Liver (tissue), 9 donors: ENCODE results near the gene ZNF454. TPM values are rescaled to one million over a fixed set of nuclear protein-coding genes. Genes with fewer than 3 reads are reported as not detected.
A peak's percentile ranks its signal among the peaks of the same experiment; 100 is the strongest.

ENCODE experiments used
- DNase-seq: peaks from one replicate; pipeline ENCODE4 v3.0.0-alpha.2; 2017; ENCODE audit warnings: low spot score
- H3K27ac ChIP-seq, 2 donors: one replicate each; pipeline ENCODE4 v1.7.0; 2013; ENCODE audit warnings: inconsistent platforms in 2 of 2, low read length in 2 of 2, control low read depth in 1 of 2, low read depth in 1 of 2, mild to moderate bottlenecking in 1 of 2
- H3K27me3 ChIP-seq, 4 donors: one replicate each; pipeline versions ENCODE4 v1.6.1 to v1.7.0; 2013; ENCODE audit warnings: low read length in 3 of 4, inconsistent platforms in 1 of 4, mild to moderate bottlenecking in 1 of 4, moderate library complexity in 1 of 4; ENCODE audit not compliant: control insufficient read depth in 4 of 4, insufficient read depth in 4 of 4
- H3K36me3 ChIP-seq, 4 donors: one replicate each; pipeline versions ENCODE4 v1.6.1 to v1.7.0; 2013; ENCODE audit warnings: low read length in 3 of 4, mild to moderate bottlenecking in 3 of 4, low read depth in 1 of 4, moderate library complexity in 1 of 4; ENCODE audit not compliant: control insufficient read depth in 4 of 4, insufficient read depth in 3 of 4
- H3K4me1 ChIP-seq, 4 donors: one replicate each; pipeline versions ENCODE4 v1.6.1 to v1.7.0; 2013; ENCODE audit warnings: low read length in 3 of 4, mild to moderate bottlenecking in 3 of 4, moderate library complexity in 1 of 4; ENCODE audit not compliant: control insufficient read depth in 4 of 4, insufficient read depth in 4 of 4
- H3K4me3 ChIP-seq, 3 donors: one replicate each; pipeline versions ENCODE4 v1.6.1 to v1.7.0; 2013; ENCODE audit warnings: low read length in 3 of 3, control low read depth in 1 of 3, low read depth in 1 of 3, mild to moderate bottlenecking in 1 of 3
- H3K9ac ChIP-seq, 2 donors: one replicate each; pipeline ENCODE4 v1.7.0; 2013; ENCODE audit warnings: low read length in 2 of 2, mild to moderate bottlenecking in 2 of 2, moderate library complexity in 2 of 2, control low read depth in 1 of 2, low read depth in 1 of 2
- H3K9me3 ChIP-seq, 4 donors: one replicate each; pipeline versions ENCODE4 v1.6.1 to v1.7.0; 2013; ENCODE audit warnings: low read length in 3 of 4; ENCODE audit not compliant: control insufficient read depth in 4 of 4
- CTCF ChIP-seq: fragments of 150-350 bp; IDR thresholded peaks from 2 replicates; pipeline ENCODE4 v1.5.1; 2017; ENCODE audit warnings: improper control_type of control experiment, low read depth, low read length; ENCODE audit not compliant: missing input control
- EGR1 ChIP-seq, 2 donors: IDR thresholded peaks; 2 replicates each; pipeline ENCODE4 v1.6.1; 2016 to 2018; ENCODE audit warnings: antibody characterized with exemption in 2 of 2, low read depth in 2 of 2
- FOXA1 ChIP-seq: IDR thresholded peaks from 2 replicates; pipeline ENCODE4 v1.6.1; 2016; ENCODE audit warnings: antibody characterized with exemption
- FOXA2 ChIP-seq: IDR thresholded peaks from 2 replicates; pipeline ENCODE4 v1.6.1; 2016; ENCODE audit warnings: antibody characterized with exemption
- JUND ChIP-seq, 2 donors: IDR thresholded peaks; 2 replicates each; pipeline ENCODE4 v1.6.1; 2016; ENCODE audit warnings: antibody characterized with exemption in 2 of 2
- MAX ChIP-seq: IDR thresholded peaks from 2 replicates; pipeline ENCODE4 v1.6.1; 2016; ENCODE audit warnings: antibody characterized with exemption
- NR2F2 ChIP-seq: IDR thresholded peaks from 2 replicates; pipeline ENCODE4 v1.6.1; 2016; ENCODE audit warnings: antibody characterized with exemption
- RAD21 ChIP-seq, 2 donors: IDR thresholded peaks; 2 replicates each; pipeline ENCODE4 v1.6.1; 2016; ENCODE audit warnings: antibody characterized with exemption in 2 of 2, mild to moderate bottlenecking in 2 of 2
- REST ChIP-seq: IDR thresholded peaks from 2 replicates; pipeline ENCODE4 v1.6.1; 2016; ENCODE audit warnings: antibody characterized with exemption, mild to moderate bottlenecking
- SP1 ChIP-seq: IDR thresholded peaks from 2 replicates; pipeline ENCODE4 v1.6.1; 2018; ENCODE audit warnings: antibody characterized with exemption, mild to moderate bottlenecking
- TAF1 ChIP-seq: conservative IDR thresholded peaks from 2 replicates; pipeline ENCODE4 v1.6.1; 2016; ENCODE audit warnings: antibody characterized with exemption, mild to moderate bottlenecking
- ZBTB33 ChIP-seq: IDR thresholded peaks from 2 replicates; pipeline ENCODE4 v1.6.1; 2016; ENCODE audit warnings: antibody characterized with exemption
- WGBS: extraction: QIAGEN DNeasy Blood & Tissue Kit; methylation state at CpG from one replicate; pipeline ENCODE4 v1.1.7; 2013; 5-methylcytosine and 5-hydroxymethylcytosine counted together
- polyA plus RNA-seq, 2 donors: library from polyadenylated mRNA; stranded (reverse) in 1 of 2; unstranded in 1 of 2; fragments of 200-250 nt in 1 of 2; fragments of >200 nt in 1 of 2; fragmentation: Nextera tagmentation in 1 of 2; extraction: Ambion mirVana in 1 of 2; gene quantifications; one replicate each; pipeline versions ENCODE4 v1.2.1 to v1.2.3, GENCODE V29; 2013 to 2015
- total RNA-seq, 2 donors: library from RNA; depleted of rRNA; stranded (reverse); fragments of >200 nt; gene quantifications; one replicate each; pipeline ENCODE4 v1.2.3, GENCODE V29; 2014
- donor health status: healthy.
- donor health status: healthy.
- donor health status: healthy.
- donor health status: healthy.
- donor health status: healthy.

The ZNF454 gene
- total and polyA plus RNA-seq, 4 donors: 0.09 to 0.50 (median 0.27) TPM

GRCh38 chr5:178981381-178981780 lies 40.4 kb downstream of the ZNF454 start:
- no peak for DNase-seq
- H3K36me3 ChIP-seq: no peaks in the 10 kb centered on the region
- 91% methylated on average over 15 of the region's 15 CpGs for WGBS
- H3K9me3 ChIP-seq: peaks cover 29 to 48% (median 39%) of the 10 kb centered on the region in 4 donors
- no peaks in the 10 kb centered on the region for H3K4me1 ChIP-seq
- no peak overlapping the region for H3K9ac ChIP-seq
- H3K27ac ChIP-seq: no peak overlapping the region
- no peaks in the 10 kb centered on the region for H3K27me3 ChIP-seq
- H3K4me3 ChIP-seq: peak overlapping the region in 1 of 3 donors; percentile 37
- TF ChIP-seq REST (no peak), SP1 (no peak), NR2F2 (no peak)

- TF ChIP-seq ZBTB33 (no peak), SP1 (no peak), RAD21 (IDR thresholded peaks at IDR 0.05) (no peak), EGR1 (IDR thresholded peaks at IDR 0.05; ENCODE audit: low read depth in 2 of 2) (no peak), TAF1 (no peak), REST (no peak)
- no peaks in the 10 kb centered on the region for H3K36me3 ChIP-seq
- DNase-seq: no peak
- H3K4me3 ChIP-seq: no peak overlapping the region
- no peak overlapping the region for H3K9ac ChIP-seq
- no peaks in the 10 kb centered on the region for H3K4me1 ChIP-seq
- no peak overlapping the region for H3K27ac ChIP-seq
- peaks cover 30 to 57% (median 37%) of the 10 kb centered on the region in 4 donors for H3K9me3 ChIP-seq
- no peaks in the 10 kb centered on the region for H3K27me3 ChIP-seq
- WGBS: 96% methylated on average over 17 of the region's 17 CpGs
Observed at GRCh38 chr5:178982941-178983340, 41.9 kb downstream of the ZNF454 start.

- peaks cover 33 to 57% (median 41%) of the 10 kb centered on the region in 4 donors for H3K9me3 ChIP-seq
Observed at GRCh38 chr5:178983728-178984127, 42.7 kb downstream of the ZNF454 start.

More at GRCh38 chr5:178983728-178984127, 42.7 kb downstream of the ZNF454 start:
- no peak overlapping the region for H3K9ac ChIP-seq
- no peak overlapping the region for H3K27ac ChIP-seq
- H3K36me3 ChIP-seq: no peaks in the 10 kb centered on the region
- DNase-seq: no peak
- WGBS: 93% methylated on average over 10 of the region's 10 CpGs
- H3K4me1 ChIP-seq: no peaks in the 10 kb centered on the region
- no peaks in the 10 kb centered on the region for H3K27me3 ChIP-seq
- H3K4me3 ChIP-seq: peak overlapping the region in 1 of 3 donors; percentile 28
- no peak for TF ChIP-seq FOXA1
- TF ChIP-seq FOXA2: no peak
- TF ChIP-seq CTCF: no peak
- TF ChIP-seq MAX: no peak
- TF ChIP-seq ZBTB33: no peak
- TF ChIP-seq JUND (IDR thresholded peaks at IDR 0.05): no peak
- no peak for TF ChIP-seq NR2F2
- TF ChIP-seq SP1: no peak
